Mesendoderm (in vitro differentiated cells): ENCODE data around the gene TMEM41B.
A peak's percentile ranks its signal among the peaks of the same experiment; 100 is the strongest.

Source experiments
- DNase-seq: peaks from one replicate; pipeline ENCODE4 v3.0.0; 2013
- H2AK5ac ChIP-seq: 2 replicates; pipeline ENCODE4 v1.6.1; 2013; ENCODE audit warnings: low read length, inconsistent platforms
- H2BK120ac ChIP-seq: 2 replicates; pipeline ENCODE4 v1.6.1; 2013; ENCODE audit warnings: low read depth, mild to moderate bottlenecking, low read length, moderate library complexity, mixed read lengths
- H2BK15ac ChIP-seq: replicated peaks from 2 replicates; pipeline ENCODE4 v1.6.1; 2013; ENCODE audit warnings: low read depth, mild to moderate bottlenecking, moderate library complexity
- H2BK5ac ChIP-seq: 2 replicates; pipeline ENCODE4 v1.6.1; 2013; ENCODE audit warnings: low read length, inconsistent platforms
- H3K18ac ChIP-seq: 2 replicates; pipeline ENCODE4 v1.6.1; 2013; ENCODE audit warnings: mild to moderate bottlenecking, low read length, mixed read lengths
- H3K23ac ChIP-seq: one replicate; pipeline ENCODE4 v1.6.1; 2013; ENCODE audit warnings: low read length
- H3K27ac ChIP-seq: 2 replicates; pipeline ENCODE4 v1.5.1; 2013; ENCODE audit warnings: low read depth, mild to moderate bottlenecking, inconsistent platforms, low read length, moderate library complexity
- H3K27me3 ChIP-seq: 2 replicates; pipeline ENCODE4 v1.6.1; 2013; ENCODE audit warnings: low read length, control low read depth, mild to moderate bottlenecking, inconsistent platforms; ENCODE audit not compliant: insufficient read depth, poor library complexity
- H3K36me3 ChIP-seq: 2 replicates; pipeline ENCODE4 v1.6.1; 2013; ENCODE audit warnings: low read length, inconsistent platforms; ENCODE audit not compliant: control insufficient read depth, insufficient read depth
- H3K4ac ChIP-seq: one replicate; pipeline ENCODE4 v1.6.1; 2013; ENCODE audit warnings: low read depth, mild to moderate bottlenecking, low read length, moderate library complexity
- H3K4me1 ChIP-seq: 2 replicates; pipeline ENCODE4 v1.6.1; 2013; ENCODE audit warnings: low read depth, low read length, inconsistent platforms; ENCODE audit not compliant: control insufficient read depth
- H3K4me2 ChIP-seq: 2 replicates; pipeline ENCODE4 v1.6.1; 2013; ENCODE audit warnings: low read length
- H3K4me3 ChIP-seq: 2 replicates; pipeline ENCODE4 v1.5.1; 2013; ENCODE audit warnings: mild to moderate bottlenecking, low read length
- H3K56ac ChIP-seq: one replicate; pipeline ENCODE4 v1.6.1; 2013; ENCODE audit warnings: low read length
- H3K79me1 ChIP-seq: 2 replicates; pipeline ENCODE4 v1.6.1; 2013; ENCODE audit warnings: low read length, inconsistent platforms
- H3K79me2 ChIP-seq: 2 replicates; pipeline ENCODE4 v1.6.1; 2013; ENCODE audit warnings: mild to moderate bottlenecking, low read length; ENCODE audit not compliant: control insufficient read depth, insufficient read depth
- H3K9ac ChIP-seq: 2 replicates; pipeline ENCODE4 v1.6.1; 2013; ENCODE audit warnings: low read length, inconsistent platforms
- H4K5ac ChIP-seq: one replicate; pipeline ENCODE4 v1.6.1; 2013; ENCODE audit warnings: low read length
- H4K8ac ChIP-seq: one replicate; pipeline ENCODE4 v1.6.1; 2013; ENCODE audit warnings: low read depth, mild to moderate bottlenecking, control low read depth, low read length, moderate library complexity
- WGBS: extraction: QIAGEN DNeasy Blood & Tissue Kit; methylation state at CpG from one replicate; pipeline ENCODE4 v1.1.7; 2013; ENCODE audit warnings: low lambda C conversion rate, missing lambda C conversion rate; ENCODE audit not compliant: insufficient coverage; ENCODE audit errors: extremely low coverage; 5-methylcytosine and 5-hydroxymethylcytosine counted together

TMEM41B gene

GRCh38 chr11:9315078-9315688 is 790 bp upstream of the TMEM41B start:
- Histone ChIP-seq H3K4me3 (peak overlapping the region; percentile 27), H3K27me3 (no peaks in the 10 kb centered on the region), H3K9ac (peak overlapping the region; percentile 79), H3K23ac (no peak overlapping the region), H2BK15ac (peak overlapping the region; percentile 1), H3K18ac (peak overlapping the region; percentile 90), H2AK5ac (peak overlapping the region; percentile 60), H3K79me1 (no peaks in the 10 kb centered on the region), H4K8ac (peak overlapping the region; percentile 89), H3K56ac (peak overlapping the region; percentile 95), H3K4ac (peak overlapping the region; percentile 98), H3K36me3 (no peaks in the 10 kb centered on the region), H3K27ac (peak overlapping the region; percentile 84), H3K4me1 (peaks cover 12% of the 10 kb centered on the region), H4K5ac (peak overlapping the region; percentile 1), H2BK120ac (peak overlapping the region; percentile 89), H3K4me2 (peak overlapping the region; percentile 43), H3K79me2 (peaks cover 39% of the 10 kb centered on the region), H2BK5ac (peak overlapping the region; percentile 90)
- no peak for DNase-seq
- no CpG with 5 or more reads among the region's 16 CpGs for WGBS

DNA sequence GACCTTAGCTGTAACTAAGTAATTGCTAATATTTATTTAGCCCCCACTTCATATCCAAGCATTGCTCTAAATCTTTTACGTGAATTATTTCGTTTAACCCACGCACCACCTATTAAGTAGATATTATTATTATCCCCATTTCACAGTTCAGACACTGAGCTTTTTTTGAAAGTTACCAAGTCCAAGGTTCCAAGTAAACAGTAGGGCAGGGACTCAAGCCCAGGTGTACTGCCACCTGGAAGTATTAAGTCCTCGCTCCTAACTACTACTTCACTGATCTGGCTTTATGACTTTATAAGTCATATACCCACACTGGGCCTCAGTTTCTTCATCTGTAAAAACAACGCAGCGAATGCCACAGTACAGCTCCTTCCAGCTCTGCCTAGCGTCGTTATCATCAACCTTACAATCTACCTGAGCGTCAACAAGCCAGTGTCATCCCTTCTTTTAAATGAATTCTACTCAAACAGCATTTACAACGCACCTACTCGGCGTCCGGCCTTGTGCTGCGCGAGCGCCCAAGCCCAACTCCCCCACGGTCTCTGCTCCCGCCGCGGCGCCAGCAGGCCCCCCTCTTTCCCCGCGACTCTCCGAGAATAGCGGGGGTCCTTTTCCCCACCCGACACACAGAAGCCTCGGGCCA is 624 bp downstream of the TMEM41B start:
- peak overlapping the region; percentile 100 for H3K4ac ChIP-seq
- H3K18ac ChIP-seq: peak overlapping the region; percentile 94
- no peaks in the 10 kb centered on the region for H3K36me3 ChIP-seq
- H2BK120ac ChIP-seq: peak overlapping the region; percentile 91
- H3K56ac ChIP-seq: peak overlapping the region; percentile 90
- peak; percentile 35 for DNase-seq
- H3K27ac ChIP-seq: peak overlapping the region; percentile 98
- H3K4me3 ChIP-seq: peak overlapping the region; percentile 98
- no peak overlapping the region for H2AK5ac ChIP-seq
- H2BK15ac ChIP-seq: no peak overlapping the region
- peaks cover 7% of the 10 kb centered on the region for H3K4me1 ChIP-seq
- no peak overlapping the region for H4K5ac ChIP-seq
- no peak overlapping the region for H3K23ac ChIP-seq
- peak overlapping the region; percentile 98 for H3K9ac ChIP-seq
- no peaks in the 10 kb centered on the region for H3K27me3 ChIP-seq
- H3K79me1 ChIP-seq: no peaks in the 10 kb centered on the region
- peak overlapping the region; percentile 88 for H2BK5ac ChIP-seq
- peaks cover 49% of the 10 kb centered on the region for H3K79me2 ChIP-seq
- H3K4me2 ChIP-seq: peak overlapping the region; percentile 33
- no CpG with 5 or more reads among the region's 27 CpGs for WGBS
- H4K8ac ChIP-seq: no peak overlapping the region

DNA sequence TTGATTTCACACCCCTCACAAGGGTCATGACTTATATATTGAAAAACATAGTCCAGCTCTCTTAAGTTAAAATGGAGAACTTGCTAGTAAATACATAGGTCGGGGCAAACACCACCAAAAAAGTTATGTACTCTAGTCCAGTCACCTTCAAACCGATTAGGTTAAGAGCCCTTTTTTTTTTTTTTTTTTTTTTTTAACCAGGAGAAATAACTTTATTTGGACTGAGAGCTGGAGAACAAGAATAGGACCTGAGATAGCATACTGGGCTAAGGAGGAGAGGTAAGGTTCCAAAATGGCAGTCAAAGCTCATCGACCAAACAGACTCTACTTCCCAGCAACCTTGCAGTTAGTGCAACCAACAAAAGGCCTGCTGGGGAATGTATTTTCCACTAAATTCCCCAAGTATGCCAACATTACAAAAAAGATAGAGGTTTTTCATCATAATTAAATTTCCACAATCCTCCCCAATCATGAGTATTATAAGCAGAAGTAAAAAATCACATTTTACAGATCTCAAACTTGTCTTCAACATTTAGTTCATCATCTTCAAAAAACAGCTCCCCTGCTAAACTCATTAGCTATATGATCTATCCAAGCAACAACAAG is 3.8 kb downstream of the TMEM41B start:
- H3K9ac ChIP-seq: no peak overlapping the region
- H2BK5ac ChIP-seq: no peak overlapping the region
- H3K4ac ChIP-seq: no peak overlapping the region
- H3K23ac ChIP-seq: no peak overlapping the region
- no peak overlapping the region for H4K8ac ChIP-seq
- H3K4me2 ChIP-seq: no peak overlapping the region
- no CpG with 5 or more reads among the region's 3 CpGs for WGBS
- DNase-seq: no peak
- H2AK5ac ChIP-seq: no peak overlapping the region
- peaks cover 72% of the 10 kb centered on the region for H3K79me2 ChIP-seq
- no peak overlapping the region for H2BK15ac ChIP-seq
- no peak overlapping the region for H3K56ac ChIP-seq
- no peaks in the 10 kb centered on the region for H3K27me3 ChIP-seq
- H3K4me1 ChIP-seq: peaks cover 2% of the 10 kb centered on the region
- no peaks in the 10 kb centered on the region for H3K36me3 ChIP-seq
- H3K79me1 ChIP-seq: no peaks in the 10 kb centered on the region
- H2BK120ac ChIP-seq: no peak overlapping the region
- no peak overlapping the region for H4K5ac ChIP-seq
- H3K18ac ChIP-seq: no peak overlapping the region
- H3K27ac ChIP-seq: no peak overlapping the region
- H3K4me3 ChIP-seq: no peak overlapping the region

- Histone ChIP-seq H3K79me1 (peaks cover 2% of the 10 kb centered on the region), H3K4me2 (no peak overlapping the region), H3K27me3 (no peaks in the 10 kb centered on the region), H3K23ac (no peak overlapping the region), H3K4ac (no peak overlapping the region), H3K4me1 (no peaks in the 10 kb centered on the region), H3K56ac (no peak overlapping the region), H4K8ac (no peak overlapping the region), H3K9ac (no peak overlapping the region), H3K18ac (no peak overlapping the region), H2AK5ac (no peak overlapping the region), H2BK15ac (no peak overlapping the region), H3K79me2 (peaks cover 57% of the 10 kb centered on the region), H3K27ac (no peak overlapping the region), H3K36me3 (no peaks in the 10 kb centered on the region), H2BK120ac (no peak overlapping the region), H4K5ac (no peak overlapping the region), H2BK5ac (no peak overlapping the region), H3K4me3 (no peak overlapping the region)
- WGBS: no CpG with 5 or more reads among the region's 3 CpGs
- no peak for DNase-seq
Measured at GRCh38 chr11:9304178-9304577, 10.2 kb downstream of the TMEM41B start.

- no peak overlapping the region for H3K4me3 ChIP-seq
- H3K9ac ChIP-seq: no peak overlapping the region
- H3K27me3 ChIP-seq: no peaks in the 10 kb centered on the region
- H4K5ac ChIP-seq: no peak overlapping the region
- WGBS: no CpG with 5 or more reads among the region's 3 CpGs
- H4K8ac ChIP-seq: no peak overlapping the region
- H3K18ac ChIP-seq: no peak overlapping the region
- H3K56ac ChIP-seq: no peak overlapping the region
- H3K79me1 ChIP-seq: peaks cover 2% of the 10 kb centered on the region
- no peaks in the 10 kb centered on the region for H3K36me3 ChIP-seq
- no peak overlapping the region for H2BK15ac ChIP-seq
- no peak overlapping the region for H2BK120ac ChIP-seq
- H3K27ac ChIP-seq: no peak overlapping the region
- no peak overlapping the region for H3K4ac ChIP-seq
- no peak overlapping the region for H3K23ac ChIP-seq
- no peak for DNase-seq
- no peaks in the 10 kb centered on the region for H3K4me1 ChIP-seq
- H2BK5ac ChIP-seq: no peak overlapping the region
- H3K79me2 ChIP-seq: peaks cover 45% of the 10 kb centered on the region
- no peak overlapping the region for H3K4me2 ChIP-seq
- H2AK5ac ChIP-seq: no peak overlapping the region
Measured at GRCh38 chr11:9302448-9302847, 11.9 kb downstream of the TMEM41B start.
